Activated CD4-positive, CD25-positive, alpha-beta regulatory T cell treated with anti-CD3 and anti-CD28 coated beads, Interleukin-2, amount 50 U/mL, for 72 hours (primary cell): ENCODE data around the gene ADCY7.

Experiments used
- DNase-seq: peaks from one replicate; pipeline ENCODE4 v3.0.0; 2021

Gene ADCY7

DNA sequence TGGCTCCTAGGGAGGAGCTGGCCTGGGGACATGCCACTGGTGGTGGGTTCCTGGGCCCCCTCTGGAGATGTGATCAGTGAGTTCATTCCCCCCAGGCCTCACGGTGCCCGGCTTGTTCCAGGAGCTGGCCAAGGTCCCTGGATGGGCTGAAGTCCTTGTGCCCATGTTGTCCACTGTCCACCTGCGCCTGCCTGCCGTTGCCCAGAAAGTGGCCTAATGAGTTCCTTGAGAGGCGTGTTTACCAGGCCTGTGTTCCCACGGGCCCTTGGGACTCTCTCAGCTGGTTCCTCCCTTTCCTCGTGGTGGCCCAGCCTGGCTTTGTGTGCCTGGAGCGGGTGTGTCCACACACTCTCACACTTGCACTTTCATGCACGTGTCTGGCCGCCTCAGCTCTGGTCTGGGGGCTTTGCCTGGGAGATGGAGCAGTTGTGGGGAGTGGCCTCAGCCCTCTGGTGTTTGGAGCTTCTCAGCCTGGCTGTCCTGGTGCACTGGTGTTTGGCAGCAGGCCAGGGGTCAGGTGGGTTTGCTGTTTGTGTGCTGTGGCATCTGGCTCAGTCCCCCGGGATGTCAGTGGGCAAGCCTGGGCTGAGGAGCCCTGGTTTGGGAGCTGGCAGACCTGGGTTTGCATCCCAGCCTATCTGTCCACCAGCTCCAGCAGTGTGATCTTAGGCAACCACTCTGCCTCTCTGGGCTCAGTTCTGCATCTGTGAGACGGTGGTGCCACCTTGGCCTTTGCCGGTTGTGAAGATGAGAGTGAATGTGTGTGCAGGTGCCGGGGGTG, 18.0 kb downstream of the ADCY7 start:
- DNase-seq, result no peak

DNA sequence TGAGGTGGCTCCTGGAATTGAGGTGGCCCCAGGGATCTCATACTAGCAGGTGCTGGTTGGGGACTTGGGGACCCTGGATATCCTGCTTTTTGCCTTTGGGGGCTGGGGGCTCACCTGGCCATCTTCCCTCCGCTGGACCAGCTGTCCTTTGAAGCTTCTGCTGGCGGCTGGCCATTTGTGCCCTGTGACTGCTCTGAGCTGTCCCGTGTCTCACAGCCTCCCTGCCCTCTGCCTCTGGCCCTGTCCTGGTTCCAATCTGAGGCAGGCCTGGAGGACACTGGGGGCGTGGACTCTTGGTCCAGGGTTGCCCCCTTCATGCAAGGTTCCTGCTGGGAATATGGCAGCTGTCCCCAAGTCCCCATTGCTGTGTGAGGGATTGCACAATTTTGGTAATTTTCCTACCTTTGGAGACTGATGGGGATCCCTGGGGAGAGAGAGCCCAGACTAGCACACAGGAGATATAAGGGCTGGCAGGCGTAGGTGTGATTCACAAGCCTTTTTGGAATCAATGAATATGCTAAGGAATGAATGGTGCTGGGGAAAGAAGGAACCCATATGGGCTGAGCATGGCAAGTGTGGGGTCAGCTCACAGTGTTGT, 19.2 kb downstream of the ADCY7 start:
- no peak for DNase-seq

DNA sequence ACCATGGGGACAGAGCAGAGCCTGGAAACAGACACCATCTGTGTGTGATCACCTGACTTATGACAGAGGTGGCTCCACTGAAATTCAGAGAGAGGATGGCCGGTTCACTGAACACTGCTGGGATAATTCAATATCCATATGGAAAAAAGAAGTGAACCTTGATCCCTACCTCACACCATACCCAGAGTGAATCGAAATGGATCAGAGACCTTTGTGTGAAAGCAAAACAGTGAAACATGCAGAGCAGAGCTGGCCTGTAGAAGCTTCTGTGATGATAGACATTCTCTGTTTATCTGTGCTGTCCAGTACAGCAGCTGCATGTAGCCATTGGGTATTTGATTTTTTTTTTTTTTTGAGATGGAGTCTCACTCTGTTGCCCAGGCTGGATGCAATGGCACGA, 20.3 kb downstream of the ADCY7 start:
- no peak for DNase-seq

DNA sequence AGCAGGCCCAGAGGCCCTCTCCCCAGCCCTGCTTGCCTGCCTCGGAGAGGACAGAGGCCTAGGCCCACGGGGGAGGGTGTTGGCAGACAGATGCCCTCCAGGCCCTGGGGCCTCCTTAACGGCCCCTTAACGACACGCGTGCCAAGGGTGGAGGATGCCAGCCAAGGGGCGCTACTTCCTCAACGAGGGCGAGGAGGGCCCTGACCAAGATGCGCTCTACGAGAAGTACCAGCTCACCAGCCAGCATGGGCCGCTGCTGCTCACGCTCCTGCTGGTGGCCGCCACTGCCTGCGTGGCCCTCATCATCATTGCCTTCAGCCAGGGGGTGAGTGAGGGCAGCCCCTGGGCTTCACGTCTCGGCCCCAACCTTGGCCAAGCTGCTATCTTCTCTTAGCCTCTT, 21.7 kb downstream of the ADCY7 start:
- DNase-seq, result no peak

DNA sequence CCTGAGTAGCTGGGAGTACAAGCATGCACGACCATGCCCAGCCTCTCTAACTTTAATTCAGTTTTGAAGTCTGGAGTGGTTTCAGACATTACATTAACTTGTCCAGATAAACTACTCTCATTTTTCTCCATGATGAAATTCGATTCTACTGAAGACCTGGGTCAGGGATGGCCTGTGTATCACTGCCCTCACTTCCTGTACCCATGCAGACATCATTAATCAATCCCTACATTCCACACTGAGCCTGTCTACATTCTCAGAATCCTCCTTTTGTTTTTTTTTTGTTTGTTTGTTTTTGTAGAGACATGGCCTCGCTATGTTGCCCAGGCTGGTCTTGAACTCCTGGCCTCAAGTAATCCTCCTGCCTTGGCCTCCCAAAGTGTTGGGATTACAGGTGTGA, 22.6 kb downstream of the ADCY7 start:
- DNase-seq, result no peak

DNA sequence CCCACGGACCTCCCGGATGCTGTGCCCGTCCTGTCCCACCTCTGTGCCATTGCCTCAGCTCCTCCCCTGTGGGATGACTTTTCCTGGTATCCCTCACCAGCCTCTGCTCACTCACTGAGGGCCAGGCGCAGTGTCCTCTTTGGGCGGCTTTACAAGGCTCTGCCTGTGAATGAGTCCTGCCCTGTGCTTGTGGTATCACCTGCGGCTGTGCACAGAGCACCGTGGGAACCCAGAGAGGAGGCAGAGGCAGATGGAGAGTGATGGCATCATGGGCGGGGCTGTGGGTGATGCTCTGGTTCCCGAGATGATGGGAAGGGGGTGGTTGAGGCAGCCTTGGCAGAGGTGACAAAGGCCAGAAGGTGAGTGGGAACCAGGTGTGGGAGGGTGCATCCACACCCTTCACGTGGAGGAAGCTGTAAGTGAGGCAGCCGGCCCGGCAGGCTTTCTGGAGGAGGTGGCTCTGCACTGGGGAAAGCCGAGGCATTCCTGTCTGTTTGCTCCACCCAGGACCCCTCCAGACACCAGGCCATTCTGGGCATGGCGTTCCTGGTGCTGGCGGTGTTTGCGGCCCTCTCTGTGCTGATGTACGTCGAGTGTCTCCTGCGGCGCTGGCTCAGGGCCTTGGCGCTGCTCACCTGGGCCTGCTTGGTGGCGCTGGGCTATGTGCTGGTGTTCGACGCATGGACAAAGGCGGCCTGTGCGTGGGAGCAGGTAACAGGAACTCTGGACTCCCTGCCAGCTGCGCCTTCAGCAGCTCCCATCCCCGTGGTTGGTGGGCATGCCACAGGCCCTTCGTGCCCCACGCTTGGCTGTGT, 23.8 kb downstream of the ADCY7 start:
- no peak for DNase-seq

DNA sequence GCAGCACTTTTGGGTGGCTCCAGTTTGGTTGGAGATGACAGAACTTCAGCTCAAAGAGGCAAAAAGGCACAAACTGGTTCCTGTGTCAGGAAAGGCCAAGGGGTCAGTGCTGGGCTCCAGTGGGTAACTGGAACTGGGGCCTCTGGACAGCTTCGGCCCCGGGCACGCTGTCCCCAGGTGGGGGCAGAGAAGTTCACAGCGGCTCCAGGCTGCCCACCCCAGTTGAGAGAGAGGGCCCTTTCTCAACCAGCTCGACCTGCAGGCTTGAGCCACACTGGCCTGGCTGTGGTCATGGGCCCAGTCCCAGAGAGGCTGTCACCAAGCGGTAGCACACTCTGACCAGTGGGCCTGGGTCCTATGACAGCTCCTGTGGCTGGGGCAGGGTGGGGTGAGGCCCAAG, 24.5 kb downstream of the ADCY7 start:
- no peak for DNase-seq

DNA sequence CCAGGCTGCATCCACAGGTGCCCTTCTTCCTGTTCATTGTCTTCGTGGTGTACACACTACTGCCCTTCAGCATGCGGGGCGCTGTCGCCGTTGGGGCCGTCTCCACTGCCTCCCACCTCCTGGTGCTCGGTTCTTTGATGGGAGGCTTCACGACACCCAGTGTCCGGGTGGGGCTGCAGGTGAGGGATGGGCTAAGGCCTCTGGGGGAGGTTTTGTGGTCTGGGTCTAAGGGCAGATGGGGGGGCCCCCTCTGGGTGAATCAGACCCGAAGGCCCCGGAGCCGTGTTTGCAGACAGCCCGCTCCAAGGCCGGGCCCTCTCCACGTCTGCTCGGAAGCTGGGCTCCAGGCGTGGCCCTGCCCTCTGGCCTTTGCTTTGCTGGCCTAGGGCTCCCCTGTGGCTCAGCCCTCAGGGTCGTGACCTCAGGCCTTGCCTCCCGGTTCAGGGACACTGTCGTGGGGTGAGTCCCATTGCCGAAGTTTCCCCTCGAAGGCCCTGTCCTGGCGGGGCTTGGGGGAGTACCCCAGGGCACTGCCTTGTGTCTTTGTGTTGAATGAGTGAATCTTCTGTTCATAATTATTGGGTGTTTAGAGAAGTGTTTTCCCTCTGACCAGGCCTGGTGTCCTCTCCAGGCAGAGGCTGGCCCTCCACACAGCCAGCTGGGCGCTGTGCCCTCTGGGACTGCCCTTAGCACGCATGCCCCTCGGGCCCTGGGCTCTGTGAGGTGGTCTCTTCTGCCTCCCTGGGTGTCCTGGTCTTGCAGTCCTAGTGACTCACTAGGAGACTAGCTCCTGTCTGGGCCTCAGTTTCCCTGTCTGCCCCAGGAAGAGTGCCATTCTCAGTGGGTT, 25.6 kb downstream of the ADCY7 start:
- no peak for DNase-seq

DNA sequence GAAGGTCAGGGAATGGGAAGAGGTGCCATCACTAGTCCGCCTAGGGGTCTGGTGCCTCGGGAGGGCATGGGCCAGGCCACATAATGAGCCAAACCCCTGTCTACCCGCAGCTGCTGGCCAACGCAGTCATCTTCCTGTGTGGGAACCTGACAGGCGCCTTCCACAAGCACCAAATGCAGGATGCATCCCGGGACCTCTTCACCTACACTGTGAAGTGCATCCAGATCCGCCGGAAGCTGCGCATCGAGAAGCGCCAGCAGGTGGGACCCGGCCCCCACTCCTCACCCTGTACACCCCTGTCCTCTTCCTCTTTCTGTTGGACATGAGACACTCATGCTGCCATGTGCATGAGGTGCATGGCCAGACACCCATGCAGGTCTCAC, 26.2 kb downstream of the ADCY7 start:
- DNase-seq, result no peak

DNA sequence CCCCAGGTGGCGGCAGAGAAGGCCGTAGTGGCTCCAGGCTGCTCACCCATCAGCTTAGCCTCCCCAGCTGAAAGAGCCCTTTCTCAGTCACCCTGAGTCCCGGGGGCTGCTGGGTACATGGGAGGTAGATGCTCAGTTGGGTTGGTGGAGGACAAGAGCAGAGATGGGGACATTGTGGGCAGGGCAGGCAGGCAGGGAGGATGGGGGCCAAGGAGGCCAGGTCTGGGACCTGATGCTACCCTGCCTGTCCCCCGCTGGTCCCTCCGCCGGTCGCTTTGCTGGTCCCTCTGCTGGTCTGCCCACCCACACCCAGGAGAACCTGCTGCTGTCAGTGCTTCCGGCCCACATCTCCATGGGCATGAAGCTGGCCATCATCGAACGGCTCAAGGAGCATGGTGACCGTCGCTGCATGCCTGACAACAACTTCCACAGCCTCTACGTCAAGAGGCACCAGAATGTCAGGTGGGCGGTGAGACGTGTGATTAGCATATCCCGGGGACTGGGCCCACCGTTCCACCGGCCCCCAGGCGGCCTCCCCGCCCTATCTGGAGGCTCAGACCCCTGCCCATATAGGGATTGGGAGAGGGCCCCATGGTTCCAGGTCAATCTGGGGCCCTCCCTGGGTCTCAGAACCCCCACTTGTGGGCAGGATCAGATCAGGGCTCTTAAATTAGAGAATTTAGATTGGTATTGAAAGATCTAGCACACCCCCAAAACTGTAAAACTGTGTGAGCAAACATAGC, 26.9 kb downstream of the ADCY7 start:
- DNase-seq, result no peak

DNA sequence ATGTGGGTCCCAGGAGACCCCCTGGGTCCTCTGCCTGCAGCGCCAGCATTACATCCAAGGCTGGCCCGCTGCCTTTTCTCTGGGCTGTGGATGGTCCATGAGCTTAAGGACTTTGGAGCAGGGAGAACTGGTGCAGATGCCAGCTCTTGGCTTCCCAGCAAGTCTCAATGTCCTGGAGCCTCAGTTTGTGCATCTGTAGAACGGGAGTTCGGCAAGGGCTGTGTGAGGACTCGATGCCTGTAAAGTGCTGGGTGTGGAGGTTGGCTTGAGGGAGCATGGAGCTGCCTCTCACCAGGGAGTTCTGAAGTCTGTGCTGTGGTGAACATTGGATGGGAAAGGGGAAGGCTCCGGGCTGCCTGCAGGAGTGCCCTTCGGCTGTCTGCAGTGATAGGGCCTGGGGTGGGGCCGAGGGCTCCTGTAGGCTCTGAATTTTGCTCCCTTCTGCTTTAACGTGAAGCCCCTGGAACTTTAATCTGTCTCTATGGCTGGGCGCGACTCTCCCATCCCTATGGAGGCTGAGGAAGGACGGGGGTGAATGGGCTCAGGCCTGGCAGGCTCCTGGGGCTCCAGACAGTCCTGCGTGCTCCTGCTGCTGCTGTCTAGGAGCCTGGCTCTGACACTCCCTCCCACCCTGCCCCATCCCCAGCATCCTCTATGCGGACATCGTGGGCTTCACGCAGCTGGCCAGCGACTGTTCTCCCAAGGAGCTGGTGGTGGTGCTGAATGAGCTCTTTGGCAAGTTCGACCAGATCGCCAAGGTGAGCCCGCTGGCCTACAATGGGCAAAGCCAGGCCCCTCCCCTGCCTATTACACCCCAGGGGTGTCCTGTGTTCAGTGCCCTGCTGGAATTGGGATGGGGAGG, 27.9 kb downstream of the ADCY7 start:
- DNase-seq, result no peak

DNA sequence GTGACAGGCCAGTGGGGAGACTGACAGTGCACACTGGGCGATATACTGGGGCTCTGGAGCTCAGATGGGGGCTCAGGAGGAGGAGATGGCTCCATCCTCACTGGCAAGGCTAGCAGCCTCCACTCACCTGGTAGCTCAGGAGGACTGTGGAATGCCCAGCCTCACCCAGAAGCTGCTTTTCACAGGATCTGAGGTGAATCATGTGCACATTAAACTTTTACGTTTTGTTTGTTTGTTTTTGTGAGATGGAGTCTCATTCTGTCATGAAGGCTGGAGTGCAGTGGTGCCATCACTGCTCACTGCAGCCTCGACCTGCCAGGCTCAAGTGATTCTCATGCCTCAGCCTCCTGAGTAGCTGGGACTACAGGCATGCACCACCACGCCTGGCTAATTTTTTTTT, 28.6 kb downstream of the ADCY7 start:
- no peak for DNase-seq

DNA sequence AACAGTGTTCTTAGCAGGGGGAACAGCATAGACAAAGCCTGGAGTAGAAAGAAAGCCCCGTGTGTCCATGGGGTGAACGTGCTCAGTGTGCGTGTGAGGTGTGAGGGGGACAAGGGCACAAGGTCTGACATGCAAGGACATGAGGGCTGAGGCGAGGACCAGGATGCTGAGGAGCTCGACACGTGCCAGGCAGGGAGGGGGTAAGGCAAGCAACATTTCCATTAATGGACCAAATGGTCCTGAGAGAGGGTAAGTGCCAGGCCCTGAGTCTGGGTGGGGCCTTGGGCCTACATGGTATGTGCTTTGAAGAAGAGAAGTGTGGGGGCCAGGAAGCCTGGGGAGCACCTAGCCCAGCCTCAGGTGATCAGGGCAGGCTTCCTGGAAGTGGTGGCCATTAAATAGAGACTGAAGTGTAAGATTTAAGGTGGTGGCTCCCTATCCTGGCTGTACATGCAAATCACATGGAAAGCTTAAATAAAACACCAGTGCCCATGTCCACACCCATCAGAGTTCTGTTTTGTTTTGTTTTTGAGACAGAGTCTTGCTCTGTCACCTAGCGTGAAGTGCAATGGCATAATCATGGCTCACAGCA, 29.3 kb downstream of the ADCY7 start:
- no peak for DNase-seq

DNA sequence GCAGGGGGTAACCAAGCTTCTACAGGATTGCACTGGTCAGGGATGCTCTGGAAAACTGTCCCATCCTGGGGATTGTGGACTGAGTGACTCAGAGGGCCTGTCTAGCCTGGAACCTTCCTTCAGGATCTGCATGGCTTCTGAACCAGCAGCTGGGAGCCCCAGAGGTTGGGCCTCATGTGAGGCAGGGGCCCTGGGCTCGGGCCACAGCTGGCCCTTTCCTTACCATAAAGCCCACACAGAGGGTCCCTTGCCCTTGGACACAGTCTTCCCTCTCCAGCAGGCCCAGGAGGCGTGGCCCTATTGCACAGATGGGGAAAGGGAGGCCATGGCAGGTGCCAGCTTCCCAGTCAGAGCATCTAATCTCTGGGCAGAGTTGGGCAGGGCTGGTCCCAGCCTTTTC, 30.5 kb downstream of the ADCY7 start:
- no peak for DNase-seq

DNA sequence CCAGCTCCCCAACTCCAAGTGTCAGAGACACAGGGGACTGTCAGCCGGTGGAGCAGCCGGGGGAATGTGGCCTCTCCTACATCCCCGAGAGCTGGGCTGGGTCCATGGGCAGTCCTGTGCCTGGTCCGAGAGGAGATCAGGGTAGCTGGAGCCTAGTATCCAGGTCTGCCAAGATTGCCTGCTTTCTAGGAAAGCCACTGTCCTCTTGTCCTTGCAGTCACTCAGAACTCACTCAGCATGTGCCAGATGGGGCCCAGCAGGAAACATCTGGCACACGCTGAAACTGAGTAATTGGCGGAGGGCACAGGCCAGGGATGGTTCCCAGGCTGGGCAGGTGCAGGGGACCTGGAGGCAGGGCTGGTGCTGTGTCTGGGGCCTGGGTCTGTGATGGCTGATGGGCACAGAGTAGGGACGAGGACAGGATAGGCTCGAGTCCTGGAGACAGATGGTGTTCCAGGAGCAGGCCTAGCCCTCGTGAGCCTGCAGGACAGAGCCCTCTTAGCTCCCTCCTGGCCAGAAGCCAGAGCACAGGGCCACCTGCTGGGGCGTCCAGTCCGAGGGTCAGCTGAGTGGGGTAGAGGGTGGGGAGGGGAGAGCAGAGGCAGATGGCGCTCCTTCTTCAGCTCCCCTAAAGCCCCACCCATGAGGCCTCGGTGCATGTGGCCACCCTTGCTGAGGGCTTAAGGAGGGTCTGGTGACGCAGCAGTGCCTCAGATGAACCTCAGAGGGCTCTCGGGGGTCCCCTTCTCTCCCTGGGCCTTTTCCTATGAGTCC, 31.1 kb downstream of the ADCY7 start:
- no peak for DNase-seq

DNA sequence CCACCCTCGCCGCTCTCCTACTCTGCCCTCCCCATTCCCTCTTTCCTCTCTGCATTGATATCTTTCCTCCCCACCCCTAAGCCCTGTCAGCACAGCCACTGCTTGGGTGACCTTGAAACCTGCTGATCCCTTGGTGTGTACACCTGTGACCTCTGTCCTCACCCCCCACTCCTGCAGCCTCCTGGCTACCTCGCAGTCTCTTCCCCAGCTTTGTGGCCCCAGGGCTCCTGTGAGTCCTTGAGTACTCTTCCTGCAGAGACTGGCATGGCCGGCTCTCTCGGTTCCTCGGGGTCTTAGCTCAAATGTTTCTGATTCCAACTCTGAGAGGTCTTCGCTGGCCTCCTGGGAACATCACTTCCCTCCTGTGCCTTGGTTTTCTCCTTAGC, 31.7 kb downstream of the ADCY7 start:
- no peak for DNase-seq

DNA sequence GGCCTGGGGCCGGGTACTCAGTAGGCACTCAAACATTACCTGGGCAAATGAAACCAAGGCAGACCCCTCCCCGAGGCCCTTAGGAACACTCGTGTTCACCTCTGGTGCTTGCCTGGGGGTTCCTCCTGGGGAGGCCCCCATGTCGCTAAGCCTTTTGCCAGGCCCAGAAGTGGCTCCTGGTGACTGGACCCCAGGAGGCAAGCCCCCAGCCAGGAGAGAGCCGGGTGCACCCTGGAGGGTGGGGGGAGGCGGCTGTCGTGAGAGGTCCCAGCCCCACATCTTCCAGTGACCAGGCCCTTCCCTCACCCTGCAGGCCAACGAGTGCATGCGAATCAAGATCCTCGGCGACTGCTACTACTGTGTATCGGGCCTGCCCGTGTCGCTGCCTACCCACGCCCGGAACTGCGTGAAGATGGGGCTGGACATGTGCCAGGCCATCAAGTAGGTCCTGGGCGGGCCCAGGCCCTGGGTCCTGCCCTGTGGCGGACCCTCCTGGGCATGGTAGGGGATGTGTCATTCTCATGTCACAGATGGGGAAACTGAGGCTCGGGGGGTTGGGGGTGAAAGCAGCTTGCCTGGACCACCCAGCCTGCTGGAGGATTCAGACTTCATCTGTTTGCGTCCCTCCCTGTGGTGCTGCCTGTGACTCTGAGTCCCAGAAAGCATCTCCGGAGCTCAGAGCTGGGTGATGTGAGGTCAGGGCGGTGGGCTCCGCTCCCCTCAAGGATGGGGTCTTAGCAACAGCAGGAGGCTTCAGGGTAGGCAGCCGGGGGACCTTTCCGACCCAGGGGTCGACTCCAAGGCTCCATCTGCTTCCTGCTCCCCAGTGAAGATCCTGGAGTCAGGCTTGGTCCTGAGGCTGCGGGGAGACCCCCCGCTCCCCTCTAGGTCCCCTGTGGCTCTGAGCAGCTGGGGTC, 32.5 kb downstream of the ADCY7 start:
- DNase-seq, result no peak

DNA sequence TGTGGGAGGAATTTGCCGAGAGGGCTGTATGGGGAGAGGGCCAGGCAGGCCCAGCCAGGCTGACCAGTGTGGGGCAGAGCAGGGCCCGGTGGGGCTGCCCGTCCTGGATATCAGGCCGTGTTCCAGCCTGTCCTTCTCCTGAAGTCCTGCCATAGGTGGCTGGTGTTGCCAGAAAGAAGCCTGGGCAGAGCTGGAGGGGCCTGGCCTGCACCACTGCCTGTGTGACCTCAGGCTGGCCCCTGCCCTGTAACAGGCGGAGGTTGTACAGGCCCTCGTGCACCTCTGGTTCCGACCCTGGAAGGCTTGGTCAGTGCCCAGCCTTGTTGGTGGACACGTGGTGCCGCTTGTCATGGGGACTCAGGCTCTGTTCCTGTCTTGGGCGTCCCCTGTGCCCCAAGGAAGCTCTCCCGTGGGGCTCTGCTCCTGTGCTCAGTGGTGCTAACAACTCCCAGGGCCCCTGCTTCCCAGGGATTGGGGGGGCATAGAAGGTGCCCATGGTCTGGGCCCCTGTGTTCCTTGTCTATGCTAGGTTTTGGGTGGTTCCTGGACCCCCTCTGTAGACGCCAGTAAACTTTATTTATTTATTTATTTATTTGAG, 33.3 kb downstream of the ADCY7 start:
- DNase-seq, result no peak
